GM12892 (cell line): ENCODE measurements around the gene KDM2B.

ENCODE experiments used
- POLR2A ChIP-seq: IDR thresholded peaks from 2 replicates; pipeline ENCODE4 v1.6.1; 2011; ENCODE audit warnings: low read depth, low read length, control low read depth
- TAF1 ChIP-seq: IDR thresholded peaks from 2 replicates; pipeline ENCODE4 v1.6.1; 2011; ENCODE audit warnings: low read depth, mild to moderate bottlenecking, control low read depth, low read length, borderline replicate concordance

GRCh38 chr12:121514184-121514742, 66.6 kb downstream of the KDM2B start:
- TF ChIP-seq TAF1: no peak
- TF ChIP-seq POLR2A: no peak
